Activated CD4-positive, alpha-beta T cell treated with anti-CD3 and anti-CD28 coated beads, Interleukin-2, Interleukin-4, amounts not matched to agents 100 ng/mL and 50 ng/mL, durations not matched to agents 16 hours and 8 hours (primary cell): ENCODE measurements around the gene CFAP77.

ENCODE experiments used
- DNase-seq: peaks from one replicate; pipeline ENCODE4 v3.0.0-alpha.2; 2020; ENCODE audit warnings: low spot score

The CFAP77 gene

DNA sequence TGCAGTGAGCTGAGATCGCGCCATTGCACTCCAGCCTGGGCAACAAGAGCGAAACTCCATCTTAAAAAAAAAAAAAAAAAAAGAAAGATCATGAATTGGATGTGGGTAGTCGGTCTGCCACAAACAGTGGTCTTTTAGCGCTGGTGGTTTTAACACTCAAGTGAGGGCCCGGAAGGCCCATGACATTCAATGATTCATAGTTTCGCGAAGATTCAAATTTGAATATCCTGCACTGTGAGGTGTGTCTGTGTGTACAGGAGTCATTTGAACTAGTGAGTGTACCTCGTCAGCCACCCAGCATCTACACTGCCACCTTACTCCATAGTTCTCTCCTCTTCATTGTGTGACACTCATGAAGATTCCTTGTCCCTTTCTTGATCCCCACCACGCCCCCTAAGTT lies 41.3 kb downstream of the CFAP77 start:
- peak; percentile 48 for DNase-seq

DNA sequence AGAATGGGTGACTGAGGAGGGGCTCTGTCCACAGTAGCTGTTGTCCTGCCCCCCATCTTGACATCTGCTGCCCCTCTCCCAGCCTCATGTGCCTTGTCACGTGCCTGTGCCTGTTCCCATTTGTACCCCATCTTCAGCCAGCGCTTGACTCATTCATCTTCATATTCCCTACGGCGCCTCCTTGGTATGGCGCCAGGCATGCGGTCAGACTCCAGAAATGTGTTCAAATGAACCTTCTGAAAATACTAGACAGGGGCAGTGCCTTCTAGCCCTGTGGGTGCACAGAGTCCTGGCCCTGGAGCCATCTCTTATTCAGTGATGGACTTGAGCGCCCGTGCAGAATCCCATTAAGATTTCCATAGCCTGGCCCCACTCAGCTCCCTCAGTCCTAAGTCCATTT lies 46.2 kb downstream of the CFAP77 start:
- DNase-seq: no peak

DNA sequence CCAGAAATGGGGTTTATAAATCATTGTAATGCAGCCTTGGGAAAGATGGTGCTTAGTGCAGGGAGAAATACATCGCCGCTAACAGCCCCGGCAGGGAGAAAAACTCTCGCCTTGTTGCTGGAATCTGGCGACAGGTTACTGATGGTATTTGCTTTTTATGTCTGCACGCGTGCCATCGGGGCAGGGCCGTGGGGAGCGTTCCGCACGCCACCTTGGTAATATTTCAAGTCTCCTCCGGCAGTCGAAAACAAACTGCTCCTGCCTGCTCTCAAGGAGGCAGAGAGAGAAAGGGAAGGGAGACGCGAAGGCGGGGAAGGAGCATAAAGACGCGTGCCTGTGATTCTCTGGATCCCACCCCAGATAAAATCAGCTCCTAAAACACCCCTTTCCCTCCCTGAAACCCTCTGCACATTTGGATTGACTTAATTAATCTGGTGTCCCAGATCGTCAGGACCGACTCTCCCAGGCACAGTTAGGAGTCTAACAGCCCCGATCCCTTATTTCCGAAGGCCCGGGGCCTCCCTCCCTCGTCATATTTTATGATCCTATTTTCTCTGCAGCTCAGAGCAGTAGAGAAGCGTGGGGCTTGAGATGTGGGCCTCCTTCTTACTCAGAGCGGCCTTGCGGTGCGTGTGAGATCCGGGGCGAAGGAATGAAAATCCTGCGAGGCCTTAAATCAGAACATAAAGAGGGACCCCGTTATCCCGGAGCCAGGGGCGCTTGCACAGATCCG lies 47.7 kb downstream of the CFAP77 start:
- DNase-seq: no peak

DNA sequence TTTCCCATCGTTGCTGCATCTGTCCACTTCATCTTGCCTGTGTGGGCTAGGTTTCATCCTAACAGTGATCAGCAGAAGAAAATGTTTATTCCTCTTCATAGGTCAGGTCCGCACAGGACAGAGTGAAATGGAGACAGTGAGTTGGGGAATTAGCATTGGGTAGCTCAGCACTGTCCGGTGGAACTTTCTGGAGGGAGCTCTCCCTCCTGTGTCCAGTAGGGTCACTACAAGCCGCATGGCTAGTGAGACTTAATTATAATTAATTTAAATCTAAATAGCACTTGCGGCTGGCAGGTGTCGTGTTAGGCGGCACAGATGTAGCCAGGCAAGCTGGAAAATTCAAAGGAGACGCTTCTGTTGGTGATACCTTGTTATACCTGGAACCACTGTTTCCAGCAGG lies 48.4 kb downstream of the CFAP77 start:
- DNase-seq: no peak

DNA sequence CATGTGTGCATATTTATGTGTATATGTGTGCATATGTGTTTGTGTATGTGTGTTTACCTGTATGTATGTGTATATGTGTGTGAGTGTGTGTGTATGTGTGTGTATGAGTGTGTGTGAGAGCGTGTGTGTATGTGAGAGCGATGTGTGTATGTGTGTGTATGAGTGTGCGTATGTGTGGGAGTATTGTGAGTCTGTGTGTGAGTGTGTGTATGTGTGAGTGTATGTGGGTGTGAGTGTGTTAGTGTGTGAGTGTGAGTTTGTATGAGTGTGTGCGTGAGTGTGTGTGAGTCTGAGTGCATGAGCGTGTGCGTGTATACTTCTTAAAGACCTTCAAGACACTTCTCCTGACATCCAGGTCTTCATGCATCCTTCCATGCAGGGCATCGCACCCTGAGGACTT lies 49.6 kb downstream of the CFAP77 start:
- DNase-seq: no peak

DNA sequence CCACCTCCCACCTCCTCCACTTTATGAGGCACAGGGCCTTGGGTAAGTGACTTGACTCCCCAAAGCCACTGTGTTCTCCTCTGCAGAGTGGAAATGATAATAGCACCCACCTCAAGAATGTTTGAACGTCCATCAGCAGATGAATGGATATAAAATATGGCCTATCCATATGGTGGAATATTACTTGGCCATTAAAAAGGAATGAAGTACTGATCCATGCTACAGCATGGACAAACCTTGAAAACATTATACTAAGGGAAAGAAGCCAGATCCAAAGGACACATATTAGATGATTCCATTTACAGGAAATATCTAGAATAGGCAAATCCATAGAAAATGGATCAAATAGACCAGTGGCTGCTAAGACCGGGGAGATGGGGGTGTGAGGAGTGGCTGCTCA lies 50.2 kb downstream of the CFAP77 start:
- DNase-seq: no peak

DNA sequence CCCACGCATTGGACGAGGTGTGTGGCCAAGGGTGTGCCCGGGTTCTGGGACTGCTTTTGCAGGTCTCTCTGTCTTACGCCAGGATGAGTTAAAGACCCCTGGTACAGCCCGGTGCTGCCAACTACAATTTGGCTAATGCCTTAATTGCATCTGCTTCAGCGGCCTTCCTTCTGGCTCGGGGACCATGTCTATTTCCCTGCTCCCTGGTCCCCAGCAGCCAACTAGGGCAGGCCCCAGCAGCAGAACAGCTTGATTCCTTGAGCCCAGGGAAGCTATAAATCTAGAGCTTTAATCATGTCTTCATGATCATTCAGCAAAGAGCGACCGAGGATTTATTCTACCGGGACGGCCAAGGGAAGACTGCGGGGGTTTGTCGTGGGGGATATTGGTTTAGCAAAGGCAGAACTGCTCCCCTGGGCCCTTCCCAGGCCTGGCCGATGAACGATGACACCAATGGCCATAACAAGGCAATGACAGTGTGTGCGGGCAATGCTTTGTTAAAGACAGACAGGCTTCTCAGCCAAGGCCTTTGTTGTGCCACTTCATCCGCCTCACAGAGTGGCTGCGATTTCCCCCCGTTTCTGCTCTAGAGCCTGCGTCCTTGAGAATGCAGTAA lies 51.4 kb downstream of the CFAP77 start:
- no peak for DNase-seq

DNA sequence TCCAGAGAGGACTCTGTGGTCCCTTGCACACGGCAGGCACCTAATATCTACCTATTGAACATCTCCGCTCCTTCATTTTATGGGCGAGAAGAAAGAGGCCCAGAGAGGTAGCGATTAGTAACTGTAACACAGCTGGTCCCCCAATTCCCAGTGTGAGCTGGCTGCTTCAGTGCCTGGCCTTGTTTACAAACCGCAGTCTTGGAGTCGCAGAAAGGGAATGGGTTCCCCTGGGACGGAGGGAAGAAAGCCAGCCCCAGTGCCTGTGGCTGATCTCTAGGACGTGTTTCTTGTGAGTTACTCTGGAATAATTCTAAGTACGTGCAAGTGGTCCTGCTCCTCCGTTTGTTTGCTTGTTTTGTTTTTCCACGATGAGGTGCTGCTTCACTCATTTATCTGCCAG lies 52.0 kb downstream of the CFAP77 start:
- no peak for DNase-seq

DNA sequence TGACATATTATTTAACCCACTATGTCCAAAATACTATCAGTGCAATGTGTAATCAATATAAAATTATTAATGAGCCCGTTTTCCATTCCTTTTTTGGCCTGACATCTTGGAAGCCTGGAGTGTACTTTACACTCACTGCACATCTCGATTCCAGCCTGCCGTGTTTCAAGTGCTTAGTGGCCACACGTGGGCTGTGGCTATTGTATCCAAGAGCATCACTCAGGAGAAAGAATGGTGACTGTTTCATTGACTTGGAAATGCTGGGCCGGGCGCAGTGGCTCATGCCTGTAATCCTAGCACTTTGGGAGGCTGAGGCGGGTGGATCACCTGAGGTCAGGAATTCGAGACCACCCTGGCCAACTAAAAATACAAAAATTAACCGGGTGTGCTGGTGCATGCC lies 54.5 kb downstream of the CFAP77 start:
- DNase-seq: no peak

DNA sequence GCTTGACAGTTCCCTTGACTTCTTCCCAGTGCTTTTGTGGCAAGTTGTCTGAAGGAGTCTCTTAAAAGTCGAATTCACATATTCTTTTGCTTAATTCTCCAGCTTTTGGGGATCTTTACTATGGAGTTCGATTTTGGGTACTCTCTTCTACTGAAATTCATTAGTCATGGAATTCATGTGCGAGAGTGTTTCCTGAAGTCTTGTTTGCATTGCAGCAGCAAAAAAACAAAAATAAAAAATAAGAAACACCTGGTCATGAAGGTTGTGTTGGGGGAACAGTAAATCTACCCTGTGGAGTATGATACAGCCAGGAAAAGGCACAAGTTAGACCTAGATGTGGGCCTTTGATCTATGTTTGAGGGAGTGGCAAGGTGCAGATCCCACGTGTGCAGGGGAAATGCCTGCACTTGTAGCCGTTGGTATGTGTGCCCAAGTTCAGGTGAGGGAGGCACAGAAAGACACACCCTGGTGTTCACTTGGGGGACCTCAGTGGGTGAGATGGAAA lies 55.2 kb downstream of the CFAP77 start:
- no peak for DNase-seq

DNA sequence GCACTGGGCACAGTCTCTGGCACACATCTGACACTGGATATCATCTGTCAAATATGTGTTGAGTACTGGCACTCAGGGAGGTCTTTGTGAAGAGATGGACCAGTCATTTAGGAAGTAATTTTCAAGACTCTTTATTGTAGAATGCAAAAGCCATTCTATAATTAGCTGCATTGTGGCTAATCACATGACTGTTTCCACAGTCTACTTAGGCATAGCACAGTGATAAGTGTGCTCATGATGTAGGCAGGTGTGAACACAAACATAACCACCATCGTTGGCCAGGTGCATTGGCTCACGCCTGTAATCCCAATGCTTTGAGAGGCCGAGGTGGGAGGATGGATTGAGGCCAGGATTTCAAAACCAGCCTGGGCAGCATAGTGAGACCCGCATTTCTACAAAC lies 62.2 kb downstream of the CFAP77 start:
- no peak for DNase-seq

DNA sequence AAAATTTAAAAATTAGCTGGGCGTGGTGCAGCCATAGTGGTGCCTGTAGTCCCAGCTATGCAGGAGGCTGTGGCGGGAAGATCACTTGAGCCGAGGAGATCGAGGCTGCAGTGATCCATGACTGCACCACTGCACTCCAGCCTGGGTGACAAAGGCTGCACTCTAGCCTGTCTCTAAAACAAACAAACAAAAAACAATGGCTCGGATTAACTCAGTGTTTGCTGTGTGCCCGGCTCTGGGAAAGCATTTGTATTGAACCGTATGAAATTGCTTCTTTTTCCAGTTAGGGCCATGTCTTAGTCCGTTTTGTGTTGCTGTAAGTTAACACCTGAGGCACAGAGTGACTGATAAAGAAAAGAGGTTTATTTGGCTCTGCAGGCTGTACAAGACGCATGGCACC lies 62.6 kb downstream of the CFAP77 start:
- DNase-seq: no peak

DNA sequence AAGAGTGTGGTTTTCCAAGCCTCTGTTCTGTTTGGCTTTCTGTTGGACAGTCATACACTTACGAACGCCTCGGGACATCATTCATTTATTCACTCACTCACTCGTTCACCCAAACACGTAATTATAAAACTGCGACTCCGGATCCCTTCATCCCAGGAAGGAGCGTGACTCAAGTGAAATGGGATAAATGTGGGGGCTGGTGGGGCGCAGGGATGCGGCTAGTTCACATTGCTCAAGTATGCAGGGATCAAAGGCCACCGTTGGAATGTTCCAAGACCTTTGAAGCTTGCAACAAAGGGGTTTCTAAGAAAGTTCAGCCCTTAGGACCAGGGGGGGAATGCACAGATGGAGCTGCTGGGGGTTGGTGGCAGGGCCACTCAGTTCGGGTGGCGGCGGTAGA lies 64.2 kb downstream of the CFAP77 start:
- DNase-seq: no peak

DNA sequence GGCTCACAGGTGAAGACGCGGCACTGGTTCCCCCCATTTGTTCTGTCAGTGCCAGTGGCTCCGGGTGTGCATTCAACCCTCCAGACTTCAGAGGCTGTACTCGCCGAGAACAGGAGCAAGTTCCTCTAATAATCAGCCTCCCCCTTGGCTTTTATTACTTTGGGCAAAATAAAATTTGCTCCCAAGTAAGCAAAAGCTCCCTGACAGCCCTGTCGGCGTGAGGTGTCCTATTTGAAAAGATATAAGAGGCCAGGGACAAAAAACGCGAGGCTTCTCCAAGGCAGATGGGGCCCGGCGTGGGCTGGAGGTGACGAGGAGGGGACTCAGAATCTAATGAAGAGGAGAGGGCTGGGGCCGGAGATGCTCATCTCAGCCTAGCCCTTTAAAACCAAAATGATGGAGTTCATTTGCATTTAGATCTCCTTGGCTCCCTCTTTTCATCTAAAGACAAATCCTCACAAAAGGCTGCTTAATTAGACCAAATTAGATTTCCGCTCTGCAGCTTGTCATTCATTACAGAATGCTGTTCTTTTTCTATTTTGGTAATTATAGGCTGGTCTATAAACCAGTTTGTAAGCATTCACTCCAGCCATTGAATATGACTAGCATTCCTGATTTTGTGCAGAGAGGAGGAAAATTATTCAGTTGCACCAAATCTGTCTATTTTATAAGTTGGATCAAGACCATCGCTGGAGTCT lies 68.5 kb downstream of the CFAP77 start:
- DNase-seq: no peak

DNA sequence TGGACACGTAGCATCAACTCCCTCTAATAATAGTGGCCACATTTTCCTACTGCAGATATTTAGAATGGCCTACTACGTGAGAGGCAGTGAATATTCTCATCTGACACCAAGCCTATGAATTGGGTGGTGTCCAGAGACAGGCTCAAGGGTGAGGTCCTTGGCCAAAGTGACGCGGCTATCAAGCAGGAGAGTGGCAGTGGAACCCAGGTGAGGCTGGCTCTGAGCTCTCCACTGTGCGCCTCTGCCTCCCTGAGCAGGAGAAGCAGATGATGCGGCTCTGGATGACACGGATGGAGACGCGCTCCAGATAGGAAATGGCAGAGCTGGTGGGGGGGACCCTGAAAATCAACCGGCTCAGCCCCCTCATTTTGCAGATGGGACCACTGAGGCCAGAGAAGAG lies 69.7 kb downstream of the CFAP77 start:
- no peak for DNase-seq

DNA sequence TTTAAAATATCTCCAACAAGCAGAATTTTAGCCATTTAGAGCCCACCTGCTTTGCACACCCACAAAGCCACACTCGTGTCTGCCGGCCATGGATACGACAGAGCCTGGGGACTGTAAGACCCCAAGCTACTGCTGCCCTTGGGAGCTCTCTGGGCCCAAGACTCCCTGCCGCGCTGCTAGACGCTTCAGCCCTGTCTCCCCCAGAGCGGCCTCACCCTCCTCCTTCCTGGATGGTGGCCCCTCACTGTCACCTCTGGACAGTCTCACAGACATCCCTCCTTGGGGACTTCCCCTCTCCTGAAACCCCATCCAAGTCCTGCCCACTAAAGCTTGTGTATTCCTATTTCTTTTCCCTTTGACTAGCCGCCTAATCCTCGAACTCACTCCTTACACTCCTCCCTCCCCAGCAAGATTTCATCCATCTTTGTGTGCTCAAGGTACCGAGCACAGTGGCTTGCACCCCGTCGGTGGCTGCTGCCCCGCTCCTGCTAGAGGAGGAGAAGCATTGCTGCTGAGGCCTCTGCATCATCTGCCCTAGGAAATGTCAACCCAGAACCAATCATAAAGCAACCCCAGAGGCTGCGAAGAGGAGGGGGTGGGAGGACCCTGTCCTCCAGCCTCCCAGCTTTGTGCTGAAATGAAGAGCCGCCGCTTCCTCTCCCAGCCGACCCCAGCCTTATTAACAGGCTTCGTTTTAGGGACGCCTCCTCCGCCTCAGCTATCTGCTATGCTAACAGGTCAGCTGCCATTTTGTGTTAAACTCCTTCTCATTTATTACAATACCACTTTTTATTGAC lies 71.2 kb downstream of the CFAP77 start:
- no peak for DNase-seq

DNA sequence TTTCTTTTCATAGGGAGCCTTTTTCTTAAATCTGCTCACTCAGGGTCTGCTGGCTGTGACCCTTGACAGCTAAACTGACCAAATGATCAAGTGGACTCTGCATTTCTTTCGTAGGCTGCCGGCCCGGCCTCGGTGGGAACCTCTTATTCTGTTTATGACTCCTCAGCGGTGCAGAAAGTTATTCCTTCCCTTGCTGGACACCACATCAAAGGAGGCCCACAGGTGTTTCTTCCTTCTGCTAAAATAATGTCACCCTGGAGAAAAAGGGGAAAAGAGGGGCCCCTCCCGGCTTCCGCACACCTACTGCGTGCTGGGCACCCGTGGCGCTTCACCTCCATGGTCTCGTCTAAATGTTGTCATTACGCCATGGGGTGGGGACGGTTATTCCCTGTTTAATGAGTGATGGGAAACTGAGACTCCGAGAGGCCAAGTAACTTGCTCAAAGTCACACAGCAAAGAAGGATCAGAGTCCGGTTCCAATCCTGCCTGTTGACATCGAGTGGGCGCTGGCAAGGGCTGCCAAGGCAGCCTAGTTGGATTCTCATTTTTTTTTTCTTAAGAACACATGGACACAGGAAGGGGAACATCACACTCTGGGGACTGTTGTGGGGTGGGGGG lies 72.3 kb downstream of the CFAP77 start:
- no peak for DNase-seq

DNA sequence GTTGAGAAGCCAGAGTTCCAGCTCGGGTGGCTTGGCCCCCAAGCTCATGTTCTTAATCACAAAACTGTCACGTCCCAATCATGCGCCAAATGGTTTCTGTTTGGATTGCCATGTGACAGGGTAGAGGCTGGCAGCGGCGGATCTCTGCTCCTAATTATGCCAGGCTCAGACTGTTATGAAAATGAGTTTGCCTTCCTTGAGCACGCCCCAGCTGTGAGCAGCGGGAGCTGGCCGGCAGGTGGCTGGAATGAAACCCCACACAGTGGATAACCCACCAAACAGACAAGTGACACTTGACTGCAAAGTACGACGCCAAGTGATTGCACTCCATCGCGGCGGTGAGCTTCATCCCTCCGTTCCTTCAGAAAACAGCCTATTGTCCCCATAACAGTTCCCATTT lies 75.4 kb downstream of the CFAP77 start:
- DNase-seq: no peak

DNA sequence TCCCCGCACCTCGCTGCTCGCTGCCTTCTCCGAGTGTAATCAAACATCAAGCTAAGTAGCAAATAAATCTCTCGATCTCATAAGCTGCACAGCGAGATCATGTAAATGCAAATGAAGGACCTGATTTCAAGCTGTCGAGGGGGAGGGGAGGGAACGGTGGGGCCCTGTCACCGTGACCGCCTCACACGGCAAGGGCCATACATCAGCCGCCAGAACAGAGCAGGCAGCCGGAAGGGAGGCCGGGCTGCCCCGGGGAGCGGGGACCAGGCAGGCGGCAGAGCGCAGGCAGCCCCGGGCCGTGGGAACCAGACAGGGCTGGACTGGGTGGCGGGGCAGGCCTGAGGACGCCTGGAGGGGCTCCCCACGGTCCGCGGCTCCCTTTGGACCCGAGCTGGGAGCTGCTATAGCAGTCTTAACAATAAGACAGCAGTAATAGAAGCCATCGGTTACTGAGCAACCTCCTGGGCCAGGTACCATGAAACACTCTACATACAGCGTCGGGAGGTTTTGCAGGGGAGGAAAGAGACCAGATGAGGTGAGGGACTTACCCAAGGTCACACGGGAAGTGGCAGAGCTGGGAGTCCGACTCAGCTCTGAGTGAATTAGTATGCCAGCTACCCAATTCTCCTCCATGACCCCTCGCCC lies 76.8 kb downstream of the CFAP77 start:
- DNase-seq: peak; percentile 58

DNA sequence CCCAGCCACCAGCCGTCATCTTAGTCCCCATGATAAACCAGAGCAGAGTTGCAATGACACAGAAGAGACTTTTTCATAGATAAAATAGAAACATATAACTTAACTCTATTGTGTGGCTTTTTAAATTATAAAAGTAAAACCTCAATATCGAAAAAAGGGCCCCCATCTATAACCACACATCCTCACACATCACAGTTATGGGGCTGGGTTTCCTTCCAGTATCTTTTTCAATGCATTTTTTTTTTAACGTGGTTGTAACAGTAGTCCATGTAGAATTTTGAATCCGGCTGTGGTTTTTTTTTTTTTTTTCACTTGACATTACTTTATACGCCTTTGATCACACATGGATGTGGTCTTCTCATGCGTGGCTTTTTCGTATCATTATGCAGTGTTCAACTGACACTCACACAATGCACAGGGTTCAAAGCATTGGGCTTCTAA lies 77.4 kb downstream of the CFAP77 start:
- peak; percentile 25 for DNase-seq

DNA sequence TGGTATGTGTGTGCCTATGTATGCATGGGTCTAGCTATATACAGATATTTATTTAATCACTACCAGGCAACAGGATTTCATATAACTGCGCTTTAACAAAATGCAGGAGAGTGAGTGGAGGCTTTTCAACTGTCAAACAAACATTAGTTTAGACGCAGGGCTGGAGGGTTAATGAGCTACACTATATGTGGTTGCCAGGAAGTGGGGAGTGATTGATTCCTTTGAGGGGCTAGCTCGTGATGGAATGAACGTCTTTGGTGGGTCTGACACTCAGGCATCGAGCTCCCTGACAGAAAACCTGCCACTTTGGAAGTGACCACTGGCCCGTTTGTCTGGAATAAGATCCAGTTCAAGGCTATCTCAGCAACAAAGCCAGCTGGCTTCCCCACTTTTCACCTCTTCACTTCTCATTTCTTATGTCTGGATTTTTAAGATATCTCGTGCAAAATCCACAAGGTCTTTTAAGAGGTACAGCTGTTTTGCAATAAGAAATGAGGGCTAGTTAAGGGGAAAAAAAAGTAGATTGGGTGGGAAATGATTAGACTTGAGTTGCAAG lies 78.0 kb downstream of the CFAP77 start:
- DNase-seq: no peak
